Measurements from ENCODE around the gene ACER1.
"Not testable (repeated sequence)": the region's sequence is repeated elsewhere in the genome, so short reads cannot be mapped to it uniquely, and the experiment has no call there.

Gene ACER1

GRCh38 chr19:6333439-6333838 is at the start of gene ACER1:
ACER1 (minus strand) TSS chr19:6333612; CDS start chr19:6333551, 61 bp downstream.
- DNase-seq (ENCODE audit: low read depth): no peak

- no peak for DNase-seq (ENCODE audit: low read depth)
These were observed 49.8 kb upstream of the ACER1 start for GRCh38 chr19:6383188-6383587.

- DNase-seq (ENCODE audit: low read depth): no peak
These were observed 47.8 kb upstream of the ACER1 start for GRCh38 chr19:6381030-6381750.

- DNase-seq (ENCODE audit: low read depth): no peak
These were observed 46.3 kb upstream of the ACER1 start for GRCh38 chr19:6379744-6380143.

GRCh38 chr19:6378486-6378885 is 45.1 kb upstream of the ACER1 start:
- DNase-seq (ENCODE audit: low read depth): no peak

- peak; percentile 45 for DNase-seq (ENCODE audit: low read depth)
These were observed 44.6 kb upstream of the ACER1 start for GRCh38 chr19:6378041-6378440.

GRCh38 chr19:6376512-6377190 is 43.2 kb upstream of the ACER1 start:
- DNase-seq (ENCODE audit: low read depth): peak; percentile 36

GRCh38 chr19:6375411-6376010 is 42.1 kb upstream of the ACER1 start, which contains the start of gene PSPN:
PSPN (minus strand) TSS chr19:6375933; CDS start chr19:6375849, 84 bp downstream.
- no peak for DNase-seq (ENCODE audit: low read depth)

GRCh38 chr19:6374711-6375410 is 41.4 kb upstream of the ACER1 start:
- no peak for DNase-seq (ENCODE audit: low read depth)

- DNase-seq (ENCODE audit: low read depth): no peak
These were observed 40.8 kb upstream of the ACER1 start for GRCh38 chr19:6374161-6374709.

GRCh38 chr19:6373813-6374108 is 40.3 kb upstream of the ACER1 start:
- no peak for DNase-seq (ENCODE audit: low read depth)

GRCh38 chr19:6373096-6373812 is 39.8 kb upstream of the ACER1 start:
- peak; percentile 98 for DNase-seq (ENCODE audit: low read depth)

- DNase-seq (ENCODE audit: low read depth): peak; percentile 100
These were observed 39.2 kb upstream of the ACER1 start, which contains the start of gene ALKBH7 for GRCh38 chr19:6372594-6373095. ALKBH7 (plus strand) TSS chr19:6372794; CDS start chr19:6372821, 27 bp downstream.

GRCh38 chr19:6364353-6364752 is 30.9 kb upstream of the ACER1 start:
- DNase-seq (ENCODE audit: low read depth): no peak

- no peak for DNase-seq (ENCODE audit: low read depth)
These were observed 29.0 kb upstream of the ACER1 start for GRCh38 chr19:6362351-6362801.

- no peak for DNase-seq (ENCODE audit: low read depth)
These were observed 28.6 kb upstream of the ACER1 start for GRCh38 chr19:6362027-6362350.

GRCh38 chr19:6360857-6361216 is 27.4 kb upstream of the ACER1 start:
- not testable (repeated sequence) for DNase-seq (ENCODE audit: low read depth)

- not testable (repeated sequence) for DNase-seq (ENCODE audit: low read depth)
These were observed 27.0 kb upstream of the ACER1 start for GRCh38 chr19:6360445-6360844.

GRCh38 chr19:6359568-6360341 is 26.3 kb upstream of the ACER1 start:
- DNase-seq (ENCODE audit: low read depth): no peak

- no peak for DNase-seq (ENCODE audit: low read depth)
These were observed 24.6 kb upstream of the ACER1 start for GRCh38 chr19:6358003-6358402.

- DNase-seq (ENCODE audit: low read depth): no peak
These were observed 23.8 kb upstream of the ACER1 start for GRCh38 chr19:6357174-6357573.
